Hematopoietic multipotent progenitor cell treated with erythropoietin and hydrocortisone succinate and interleukin-3 and kit ligand, for 15 days (in vitro differentiated cells): ENCODE data around the gene VEGFB.

Experiments
- DNase-seq: peaks from one replicate; pipeline ENCODE4 v3.0.0-alpha.2; 2015; ENCODE audit warnings: low spot score

VEGFB gene

DNA sequence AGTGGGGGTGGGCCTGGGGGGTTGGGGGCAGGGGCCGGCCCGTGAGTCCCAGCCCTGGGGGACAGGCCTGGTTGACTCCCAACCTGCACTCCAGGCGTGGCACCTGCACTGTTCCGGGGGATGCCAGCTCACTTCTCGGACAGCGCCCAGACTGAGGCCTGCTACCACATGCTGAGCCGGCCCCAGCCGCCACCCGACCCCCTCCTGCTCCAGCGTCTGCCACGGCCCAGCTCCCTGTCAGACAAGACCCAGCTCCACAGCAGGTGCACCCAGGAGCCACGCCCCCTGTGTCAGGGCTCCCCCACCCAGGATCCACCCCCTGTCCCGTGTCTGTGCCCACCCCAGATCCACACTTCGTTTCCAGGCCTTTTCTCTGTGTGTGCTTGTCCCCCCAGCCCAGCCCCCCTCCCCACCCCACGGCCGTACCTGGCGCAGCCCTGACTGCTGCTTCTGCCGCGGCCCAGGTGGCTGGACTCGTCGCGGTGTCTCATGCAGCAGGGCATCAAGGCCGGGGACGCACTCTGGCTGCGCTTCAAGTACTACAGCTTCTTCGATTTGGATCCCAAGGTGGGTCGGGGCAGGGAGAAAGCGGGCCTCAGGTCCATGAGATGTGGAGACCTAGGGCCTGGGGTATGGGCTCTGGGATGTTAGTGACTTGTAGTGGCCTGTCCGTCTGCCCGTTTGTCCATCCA, 23.1 kb upstream of the VEGFB start:
- no peak for DNase-seq

DNA sequence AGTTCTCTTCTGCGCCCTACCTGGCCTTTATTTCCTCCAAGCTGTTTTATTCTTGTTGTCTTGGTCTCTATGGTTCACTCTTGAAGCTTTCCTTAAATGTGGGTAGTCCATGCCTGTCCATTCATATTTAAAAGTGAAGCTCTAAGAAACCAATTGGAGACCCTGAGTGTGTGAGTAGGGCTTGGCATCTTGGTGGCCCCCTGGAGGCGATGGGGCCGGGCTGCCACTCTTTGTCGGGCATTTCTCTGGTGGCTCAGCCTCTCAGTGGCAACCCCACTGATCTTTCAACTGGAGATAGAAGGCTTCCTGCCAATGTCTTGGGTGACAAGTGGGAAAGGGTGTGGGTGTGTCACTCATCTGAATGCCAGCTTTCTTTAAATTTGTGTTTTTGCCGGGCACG, 17.5 kb upstream of the VEGFB start:
- DNase-seq, result no peak

DNA sequence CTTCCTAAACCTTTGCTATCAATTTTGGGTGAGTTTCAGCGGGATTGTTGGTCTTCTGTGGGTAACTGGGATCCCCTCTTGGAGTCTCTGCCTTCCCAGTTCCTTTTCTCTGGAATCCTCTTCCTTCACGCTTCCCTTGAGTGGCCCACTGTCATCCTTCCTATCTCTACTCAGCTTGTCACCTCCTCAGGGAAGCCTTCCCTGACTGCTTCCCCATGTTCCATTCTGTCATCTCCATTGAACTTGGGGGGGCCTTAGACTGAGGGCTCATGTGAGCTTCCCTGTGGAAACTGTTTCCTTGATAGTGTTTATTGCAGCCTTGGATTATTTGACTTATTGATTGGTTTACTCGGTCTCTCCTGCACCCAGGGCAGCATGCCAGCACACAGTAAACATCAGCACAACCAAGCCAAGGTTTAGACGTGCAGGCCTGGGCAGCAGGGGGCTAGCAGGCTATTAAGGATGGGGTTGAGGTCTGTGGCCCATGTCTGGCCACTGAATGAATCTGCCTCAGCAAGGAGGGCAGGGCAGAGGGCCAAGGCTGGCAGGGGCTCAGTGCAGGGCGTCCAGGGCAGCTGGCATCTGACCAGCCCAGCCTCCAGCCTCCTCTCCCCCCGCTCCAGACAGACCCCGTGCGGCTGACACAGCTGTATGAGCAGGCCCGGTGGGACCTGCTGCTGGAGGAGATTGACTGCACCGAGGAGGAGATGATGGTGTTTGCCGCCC, 15.6 kb upstream of the VEGFB start:
- DNase-seq, result no peak

DNA sequence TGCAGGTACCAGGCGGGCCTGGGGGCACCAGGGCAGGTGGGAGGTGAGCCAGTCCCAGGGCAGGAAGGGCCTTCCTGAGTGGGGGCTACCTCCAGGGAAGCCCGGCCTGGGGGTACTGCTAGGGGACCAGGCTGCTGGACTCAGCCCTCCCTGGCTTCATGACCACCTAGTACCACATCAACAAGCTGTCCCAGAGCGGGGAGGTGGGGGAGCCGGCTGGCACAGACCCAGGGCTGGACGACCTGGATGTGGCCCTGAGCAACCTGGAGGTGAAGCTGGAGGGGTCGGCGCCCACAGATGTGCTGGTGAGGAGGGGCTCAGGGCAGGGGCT, 15.1 kb upstream of the VEGFB start:
- no peak for DNase-seq

DNA sequence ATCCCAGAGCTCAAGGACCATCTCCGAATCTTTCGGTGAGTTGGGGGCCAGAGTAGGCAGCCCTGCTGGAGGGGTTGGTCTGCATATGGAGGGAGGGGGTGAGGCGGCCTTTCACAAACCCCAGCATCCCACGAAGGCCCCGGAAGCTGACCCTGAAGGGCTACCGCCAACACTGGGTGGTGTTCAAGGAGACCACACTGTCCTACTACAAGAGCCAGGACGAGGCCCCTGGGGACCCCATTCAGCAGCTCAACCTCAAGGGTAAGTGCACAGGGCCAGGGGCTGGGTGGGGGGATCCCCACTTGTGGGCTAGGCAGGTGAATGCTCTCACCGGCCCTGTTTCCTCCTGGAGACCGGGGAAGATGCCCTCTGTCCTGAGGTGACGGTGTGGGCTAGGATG, 14.6 kb upstream of the VEGFB start:
- no peak for DNase-seq

DNA sequence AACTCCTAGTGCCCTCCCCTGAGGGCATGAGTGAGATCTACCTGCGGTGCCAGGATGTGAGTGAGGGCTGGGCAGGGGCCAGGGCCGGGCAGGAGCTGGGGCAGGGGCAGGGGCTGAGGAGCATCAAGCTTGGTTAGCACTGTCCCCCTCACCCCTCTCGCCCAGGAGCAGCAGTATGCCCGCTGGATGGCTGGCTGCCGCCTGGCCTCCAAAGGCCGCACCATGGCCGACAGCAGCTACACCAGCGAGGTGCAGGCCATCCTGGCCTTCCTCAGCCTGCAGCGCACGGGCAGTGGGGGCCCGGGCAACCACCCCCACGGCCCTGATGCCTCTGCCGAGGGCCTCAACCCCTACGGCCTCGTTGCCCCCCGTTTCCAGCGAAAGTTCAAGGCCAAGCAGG, 14.1 kb upstream of the VEGFB start:
- no peak for DNase-seq

DNA sequence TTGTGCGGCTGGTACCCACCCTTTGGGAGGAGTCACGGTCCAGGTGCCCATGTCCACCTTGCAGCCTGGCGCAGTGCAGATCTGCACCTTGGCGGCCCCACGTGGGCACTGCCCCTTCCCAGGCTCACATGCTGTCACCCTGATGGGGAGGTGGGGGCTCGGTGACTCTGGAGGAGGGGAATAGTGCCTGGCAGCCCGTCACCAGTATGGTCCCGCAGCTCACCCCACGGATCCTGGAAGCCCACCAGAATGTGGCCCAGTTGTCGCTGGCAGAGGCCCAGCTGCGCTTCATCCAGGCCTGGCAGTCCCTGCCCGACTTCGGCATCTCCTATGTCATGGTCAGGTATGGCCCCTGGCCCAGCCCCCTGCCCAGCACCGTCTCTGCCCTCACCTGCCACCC, 13.6 kb upstream of the VEGFB start:
- no peak for DNase-seq

DNA sequence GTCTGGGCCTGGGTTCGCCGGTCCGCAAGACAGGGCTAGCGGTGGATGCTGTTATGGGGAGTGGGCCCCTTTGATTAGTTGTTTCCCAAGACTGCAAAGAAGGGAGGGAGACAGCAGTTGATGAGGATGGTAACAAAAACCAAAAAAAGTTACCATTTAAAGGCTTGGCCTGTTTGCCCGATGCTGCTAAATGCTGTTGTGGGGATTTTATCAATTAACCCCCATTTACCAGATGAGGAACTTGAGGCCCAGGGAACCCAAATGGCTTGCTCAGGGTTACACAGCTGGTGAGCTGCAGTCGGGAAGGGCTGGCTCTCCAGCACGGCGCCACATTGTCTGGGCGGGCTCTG, 11.8 kb upstream of the VEGFB start:
- DNase-seq, result no peak

DNA sequence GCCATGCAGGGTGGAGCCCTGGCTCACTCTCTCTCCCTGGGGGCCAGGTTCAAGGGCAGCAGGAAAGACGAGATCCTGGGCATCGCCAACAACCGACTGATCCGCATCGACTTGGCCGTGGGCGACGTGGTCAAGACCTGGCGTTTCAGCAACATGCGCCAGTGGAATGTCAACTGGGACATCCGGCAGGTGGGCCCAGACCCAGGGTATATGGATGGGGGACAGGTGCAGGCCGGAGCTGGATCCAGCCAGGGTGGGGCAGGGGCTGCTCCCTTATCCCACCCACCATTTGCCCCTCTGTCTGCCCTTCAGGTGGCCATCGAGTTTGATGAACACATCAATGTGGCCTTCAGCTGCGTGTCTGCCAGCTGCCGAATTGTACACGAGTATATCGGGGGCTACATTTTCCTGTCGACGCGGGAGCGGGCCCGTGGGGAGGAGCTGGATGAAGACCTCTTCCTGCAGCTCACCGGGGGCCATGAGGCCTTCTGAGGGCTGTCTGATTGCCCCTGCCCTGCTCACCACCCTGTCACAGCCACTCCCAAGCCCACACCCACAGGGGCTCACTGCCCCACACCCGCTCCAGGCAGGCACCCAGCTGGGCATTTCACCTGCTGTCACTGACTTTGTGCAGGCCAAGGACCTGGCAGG, 11.3 kb upstream of the VEGFB start:
- DNase-seq, result no peak

DNA sequence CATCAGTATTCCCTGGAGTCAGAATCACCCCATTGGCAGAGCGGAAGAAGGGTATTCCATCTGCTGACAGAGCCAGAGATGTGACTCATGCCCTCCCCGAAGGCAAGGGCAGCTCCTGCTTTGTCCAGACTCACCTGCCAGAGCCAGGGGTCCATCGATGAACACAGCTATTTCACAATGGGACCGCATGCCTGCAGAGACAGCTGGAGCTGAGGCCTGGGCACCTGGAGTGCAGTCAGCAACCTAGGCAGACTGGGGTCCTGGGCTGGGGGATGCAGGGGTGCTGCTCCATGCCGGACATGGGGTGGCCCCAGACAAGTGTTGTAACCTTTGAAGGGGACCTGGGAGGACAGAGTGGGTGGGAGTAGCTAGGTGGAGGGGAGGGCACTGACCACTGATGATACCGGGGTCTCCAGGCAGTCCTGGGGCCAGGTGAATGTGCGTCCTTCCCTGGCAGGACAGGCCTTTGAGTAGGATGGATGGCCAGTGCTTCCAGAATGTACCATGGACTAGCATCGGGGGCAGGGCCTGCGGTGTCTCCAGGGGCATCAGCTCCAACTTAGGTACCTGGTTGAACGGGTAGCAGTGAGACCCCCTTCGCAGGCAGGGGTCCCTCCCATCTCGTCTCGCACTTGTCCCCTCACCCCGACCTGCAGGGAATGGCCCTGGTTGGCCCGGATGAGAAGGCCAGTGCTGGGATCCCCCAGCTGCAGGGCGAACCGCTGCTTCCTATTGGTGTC, 10.1 kb upstream of the VEGFB start:
- no peak for DNase-seq

DNA sequence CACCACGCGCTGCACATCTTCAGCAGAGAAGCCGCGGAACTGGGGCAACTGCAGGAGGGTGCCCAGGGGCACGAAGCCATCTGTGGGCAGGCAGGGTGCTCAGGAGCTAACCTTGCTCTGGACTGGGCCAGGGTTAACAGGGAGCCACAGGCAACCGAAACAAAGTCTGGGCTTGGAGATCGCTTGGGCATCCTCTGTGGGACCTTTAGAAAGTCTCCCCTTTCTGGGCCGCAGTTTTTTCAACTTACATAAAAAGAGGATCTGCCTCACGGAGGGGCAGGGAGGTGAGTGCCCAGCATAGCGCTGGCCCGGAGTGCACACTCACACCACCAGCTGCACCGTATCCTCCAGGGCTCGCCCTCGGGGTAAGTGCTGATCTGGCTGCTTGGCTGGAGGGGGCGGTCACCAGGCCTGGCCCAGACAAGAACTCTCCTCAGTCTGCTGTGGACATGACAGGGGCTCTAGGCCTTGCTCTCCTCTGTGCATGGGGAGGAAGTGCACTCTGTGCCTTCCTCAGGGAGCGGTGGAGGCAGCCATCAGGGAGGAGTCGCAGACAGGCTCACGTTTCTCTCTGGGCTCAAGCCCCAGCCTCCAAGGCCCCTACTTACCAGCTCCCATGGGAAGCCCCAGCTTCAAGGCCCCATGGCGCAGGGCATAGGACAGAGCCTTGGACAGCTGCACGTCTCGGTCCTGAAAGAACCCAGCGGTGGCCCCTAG, 9.3 kb upstream of the VEGFB start:
- no peak for DNase-seq

DNA sequence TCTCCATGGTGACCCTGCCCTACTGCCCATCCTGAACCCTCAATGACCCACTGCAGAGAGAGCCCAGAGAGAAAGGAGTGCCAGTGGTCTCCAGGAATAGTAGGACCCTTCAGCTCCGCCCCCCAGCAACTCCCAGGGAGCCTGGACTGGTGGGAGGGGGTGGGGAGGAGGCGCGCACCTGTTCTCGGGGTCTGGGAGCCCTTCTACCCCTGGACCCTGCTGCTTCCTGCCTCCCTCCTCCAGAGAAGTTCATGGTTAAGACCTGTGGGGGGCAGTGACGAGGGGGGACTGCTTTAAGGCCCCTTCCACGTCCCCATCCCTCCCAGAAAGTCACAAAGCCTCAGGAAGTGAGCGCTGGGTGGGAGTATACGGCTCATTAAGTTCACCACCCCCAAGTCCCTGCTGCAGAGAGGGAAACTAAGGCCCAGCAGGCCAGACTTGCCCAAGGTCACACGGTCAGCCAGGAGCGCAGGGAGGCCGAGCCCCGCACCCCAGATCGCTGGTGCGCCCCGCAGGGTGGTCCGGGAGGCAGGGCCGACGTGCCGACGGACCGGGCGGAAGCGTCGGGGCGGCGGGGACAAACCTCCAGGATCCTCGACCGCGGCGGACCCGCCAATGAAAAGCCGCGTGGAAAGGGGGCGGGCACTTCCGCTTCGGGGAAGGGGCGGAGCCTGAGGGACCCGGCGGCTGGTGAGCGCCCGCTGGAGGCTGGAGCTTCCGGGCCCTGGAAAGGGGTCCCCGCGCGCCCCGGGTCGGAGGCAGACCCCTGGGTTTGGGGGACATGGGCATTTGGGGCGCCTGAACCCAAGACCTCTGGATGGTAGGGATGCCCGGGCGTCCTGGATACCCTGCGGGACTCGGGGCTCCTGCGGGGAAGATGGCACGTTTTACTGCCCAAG, 8.5 kb upstream of the VEGFB start, which contains the start of the genes NUDT22 and TRPT1:
TSS of gene NUDT22 (plus strand) at position 667 of the 899 bp plus-strand sequence. CDS start 379 bp downstream, outside the sequence.
TSS of gene TRPT1 (minus strand) at position 579 of the 899 bp plus-strand sequence. CDS start at position 253, 326 bp downstream.
- peak; percentile 89 for DNase-seq

DNA sequence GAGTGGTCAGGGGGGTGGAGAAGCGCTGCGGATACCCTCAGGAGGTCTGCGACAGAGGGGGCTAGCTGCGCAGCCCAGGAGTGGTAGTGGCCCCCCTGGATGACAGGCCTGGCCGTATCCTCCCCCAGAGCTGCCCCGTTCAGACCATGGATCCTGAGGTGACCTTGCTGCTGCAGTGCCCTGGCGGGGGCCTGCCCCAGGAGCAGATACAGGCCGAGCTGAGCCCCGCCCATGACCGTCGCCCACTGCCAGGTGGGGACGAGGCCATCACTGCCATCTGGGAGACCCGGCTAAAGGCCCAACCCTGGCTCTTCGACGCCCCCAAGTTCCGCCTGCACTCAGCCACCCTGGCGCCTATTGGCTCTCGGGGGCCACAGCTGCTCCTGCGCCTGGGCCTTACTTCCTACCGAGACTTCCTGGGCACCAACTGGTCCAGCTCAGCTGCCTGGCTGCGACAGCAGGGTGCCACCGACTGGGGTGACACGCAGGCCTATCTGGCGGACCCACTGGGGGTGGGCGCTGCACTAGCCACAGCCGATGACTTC, 7.8 kb upstream of the VEGFB start:
- peak; percentile 44 for DNase-seq

DNA sequence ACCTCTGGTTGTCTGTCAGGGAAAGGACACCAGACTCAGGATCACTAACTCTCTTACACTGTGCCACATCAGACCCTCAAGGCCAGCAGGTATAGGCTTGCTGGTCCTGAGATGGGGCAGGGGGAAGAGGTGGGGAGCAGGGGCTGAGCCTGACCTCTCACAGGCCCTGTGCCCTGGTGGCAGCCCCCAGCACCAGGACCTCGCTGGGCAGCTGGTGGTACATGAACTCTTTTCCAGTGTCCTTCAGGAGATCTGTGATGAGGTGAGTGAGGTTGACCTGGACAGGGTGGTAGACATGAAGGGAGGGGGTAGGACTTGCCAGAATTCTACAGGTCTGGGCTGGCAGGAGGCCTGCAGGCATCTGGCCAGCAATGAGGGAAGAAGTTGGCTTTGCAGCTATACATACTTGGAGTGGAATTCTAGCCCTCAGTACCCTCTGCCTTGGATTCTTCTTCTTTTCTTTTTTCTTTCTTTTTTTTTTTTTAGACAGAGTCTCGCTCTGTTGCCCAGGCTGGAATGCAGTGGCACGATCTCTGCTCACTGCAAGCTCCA, 6.9 kb upstream of the VEGFB start:
- DNase-seq, result no peak

DNA sequence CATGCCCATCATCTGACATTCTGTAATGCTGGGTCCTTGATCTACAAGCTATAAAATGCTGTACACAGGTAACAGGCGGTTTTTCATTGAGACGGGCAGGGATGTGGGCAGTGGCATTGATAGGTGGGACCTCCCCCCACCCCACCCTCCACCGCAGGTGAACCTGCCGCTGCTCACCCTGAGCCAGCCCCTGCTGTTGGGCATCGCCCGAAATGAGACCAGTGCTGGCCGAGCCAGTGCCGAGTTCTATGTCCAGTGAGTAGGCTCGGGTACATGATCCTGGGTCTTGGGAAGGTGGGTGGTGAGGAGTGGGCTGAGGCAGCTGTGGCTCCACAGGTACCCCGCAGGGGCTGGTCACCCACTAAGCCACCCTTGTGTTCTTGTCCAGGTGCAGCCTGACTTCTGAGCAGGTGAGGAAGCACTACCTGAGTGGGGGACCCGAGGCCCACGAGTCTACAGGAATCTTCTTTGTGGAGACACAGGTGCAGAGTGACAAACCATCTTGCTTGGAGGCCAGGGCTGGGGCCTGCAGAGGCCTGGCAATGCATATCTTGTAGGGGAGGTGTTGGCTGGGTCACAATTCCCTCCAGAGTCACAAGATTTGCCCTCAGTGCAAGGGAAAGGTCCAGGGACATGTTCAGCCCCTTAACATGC, 5.2 kb upstream of the VEGFB start:
- no peak for DNase-seq

DNA sequence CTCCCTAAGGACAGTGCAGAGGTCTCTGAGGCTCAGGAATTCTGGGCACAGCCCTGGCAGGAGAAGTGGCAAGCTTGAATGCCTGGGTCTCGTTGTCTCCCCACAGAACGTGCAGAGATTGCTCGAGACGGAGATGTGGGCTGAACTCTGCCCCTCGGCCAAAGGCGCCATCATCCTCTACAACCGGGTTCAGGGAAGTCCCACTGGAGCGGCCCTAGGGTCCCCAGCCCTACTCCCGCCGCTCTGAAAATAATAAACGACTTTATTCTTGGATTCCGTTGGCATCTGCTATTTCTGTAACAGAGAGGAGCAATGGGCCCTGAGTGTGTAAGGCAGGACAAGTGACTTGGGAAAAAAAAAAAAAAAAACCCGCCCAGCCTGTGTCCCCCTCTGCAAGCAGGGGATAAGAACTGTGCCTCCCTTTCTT, 4.6 kb upstream of the VEGFB start:
- no peak for DNase-seq

DNA sequence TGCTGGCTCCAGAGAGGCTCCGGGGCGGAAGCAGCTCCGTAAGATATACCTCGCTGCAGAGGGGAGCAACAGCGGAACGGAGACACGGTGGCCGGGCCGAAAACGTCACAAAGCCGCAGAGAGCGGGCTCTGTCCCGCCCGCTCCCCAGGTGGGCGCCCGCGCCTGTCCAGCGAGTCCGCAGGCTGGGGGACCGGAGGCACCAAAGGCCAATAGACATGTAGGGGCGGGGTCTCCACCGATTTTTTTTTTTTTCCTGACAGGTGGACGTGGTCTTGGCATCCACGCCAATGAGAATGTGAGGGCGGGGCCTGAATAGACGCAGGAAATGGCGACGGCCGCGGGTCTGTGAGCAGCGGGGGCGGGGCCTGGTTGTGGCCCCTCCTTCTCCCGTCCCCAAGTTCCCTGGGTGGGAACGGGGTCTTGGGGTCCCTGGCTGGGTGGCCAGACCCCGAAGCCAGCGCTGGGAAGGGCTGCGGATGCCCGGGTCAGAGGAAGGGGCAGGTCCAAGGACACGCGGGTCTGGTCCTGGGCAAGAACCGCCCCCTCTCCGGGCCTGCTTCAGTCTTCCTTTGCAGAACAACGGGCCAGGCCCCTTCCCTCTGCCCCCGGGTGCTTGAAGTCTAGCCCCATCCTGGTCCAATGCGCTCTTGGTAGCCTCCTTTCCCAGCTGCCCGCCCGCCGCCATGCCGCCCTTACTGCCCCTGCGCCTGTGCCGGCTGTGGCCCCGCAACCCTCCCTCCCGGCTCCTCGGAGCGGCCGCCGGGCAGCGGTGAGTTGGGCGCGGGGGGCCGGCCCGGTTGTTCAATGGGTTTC, 4.0 kb upstream of the VEGFB start, which contains the start of gene DNAJC4:
TSS of gene DNAJC4 (plus strand) at position 378 of the 814 bp plus-strand sequence. CDS start at position 685, 307 bp downstream.
- DNase-seq, result peak; percentile 85

DNA sequence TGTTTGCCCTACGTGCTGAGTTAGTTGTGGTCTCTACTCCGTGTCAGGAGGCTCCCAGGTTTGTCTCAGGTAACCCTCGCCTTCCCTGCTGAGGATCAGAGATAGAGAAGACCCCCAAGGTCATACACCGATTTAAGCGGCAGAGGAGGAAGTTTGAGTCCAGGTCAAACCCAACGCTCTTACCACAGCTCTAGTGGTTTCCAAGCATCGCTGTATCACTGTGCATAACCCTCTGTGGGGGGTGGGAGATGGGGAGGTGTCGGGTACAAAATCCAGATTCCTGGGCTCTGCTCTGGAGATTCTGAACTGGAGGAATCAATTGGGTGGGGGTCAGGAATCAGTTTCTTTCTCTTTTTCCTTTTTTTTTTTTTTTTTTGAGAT, 3.4 kb upstream of the VEGFB start:
- DNase-seq, result no peak

DNA sequence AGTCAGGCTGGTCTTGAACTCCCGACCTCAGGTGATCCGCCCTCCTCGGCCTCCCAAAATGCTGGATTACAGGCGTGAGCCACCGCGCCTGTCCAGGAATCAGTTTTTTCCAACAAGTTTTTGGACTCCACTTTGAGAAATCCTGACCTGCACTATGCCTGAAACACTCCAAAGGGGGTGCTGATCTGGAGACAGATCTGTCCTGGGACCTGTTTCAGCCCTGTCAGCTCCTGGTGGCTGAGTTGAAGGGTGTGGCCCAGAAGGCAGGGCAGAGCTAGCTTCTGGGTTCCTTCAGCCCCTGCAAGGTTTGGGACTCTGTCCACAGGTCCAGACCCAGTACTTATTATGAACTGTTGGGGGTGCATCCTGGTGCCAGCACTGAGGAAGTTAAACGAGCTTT, 2.8 kb upstream of the VEGFB start:
- no peak for DNase-seq
